Endothelial cell of umbilical vein (primary cell): ENCODE data around the gene STK16. TPM values are rescaled to one million over a fixed set of nuclear protein-coding genes. Genes with fewer than 3 reads are reported as not detected.

Experiments used
- BruUV-seq: library from RNA; stranded (reverse); fragments of 400-500 nt; replicated peaks from 2 replicates; lab custom pipeline; 2021; lab: Mats Ljungman, UMichigan
- CTCF ChIA-PET: fragments of 300-600, 350-600 bp; sonication (Branson Sonifier 250); formaldehyde crosslinking; loops from one replicate; lab custom pipeline; 2021; ENCODE audit warnings: antibody characterized with exemption, inconsistent platforms; lab: Charles Lee
- POLR2A ChIA-PET: fragments of 300-600, 350-600 bp; sonication (Branson Sonifier 250); formaldehyde crosslinking; loops from one replicate; lab custom pipeline; 2021; ENCODE audit warnings: antibody characterized with exemption, inconsistent platforms; lab: Charles Lee
- DNase-seq: peaks from one replicate; pipeline ENCODE4 v3.0.0-alpha.2; 2011; ENCODE audit warnings: low read depth, low spot score
- FAIRE-seq: peaks from 2 replicates; lab custom pipeline; 2011; peaks lifted over from hg19 to GRCh38; lab: Jason Lieb, UNC
- H2AFZ ChIP-seq: 2 replicates; pipeline ENCODE4 v1.6.0; 2012; ENCODE audit warnings: low read depth, low read length, control low read depth, inconsistent platforms
- H3K27ac ChIP-seq: 2 replicates; pipeline ENCODE4 v1.5.1; 2011; ENCODE audit warnings: low read depth, mild to moderate bottlenecking, control low read depth, low read length, moderate library complexity; ENCODE audit not compliant: insufficient read depth
- H3K27me3 ChIP-seq, 2 experiments: 2 replicates each; pipeline versions ENCODE4 v1.6.0 to v1.6.1; 2011; ENCODE audit warnings: low read length in 2 of 2, mixed read lengths in 1 of 2; ENCODE audit not compliant: control insufficient read depth in 2 of 2, insufficient read depth in 2 of 2
- H3K36me3 ChIP-seq, 2 experiments: 2 replicates in 1 of 2; 3 replicates in 1 of 2; pipeline ENCODE4 v1.5.1; 2011; ENCODE audit warnings: low read length in 2 of 2, mild to moderate bottlenecking in 1 of 2, moderate library complexity in 1 of 2; ENCODE audit not compliant: control insufficient read depth in 2 of 2, insufficient read depth in 2 of 2; ENCODE audit errors: extremely low read depth in 1 of 2
- H3K4me1 ChIP-seq: 3 replicates; pipeline ENCODE4 v1.5.1; 2011; ENCODE audit warnings: mild to moderate bottlenecking, low read length; ENCODE audit not compliant: control insufficient read depth, insufficient read depth; ENCODE audit errors: extremely low read depth
- H3K4me2 ChIP-seq: 2 replicates; pipeline ENCODE4 v1.6.1; 2011; ENCODE audit warnings: low read length, control low read depth, mixed read lengths; ENCODE audit not compliant: insufficient read depth
- H3K4me3 ChIP-seq, 3 experiments: fragments of 200-600 bp in 1 of 3; sonication (generic), shearing (Covaris generic) in 1 of 3; replicated peaks in 1 of 3; 2 replicates each; pipeline ENCODE4 v1.5.1; 2011 to 2016; ENCODE audit warnings: control low read depth in 3 of 3, low read length in 3 of 3, mild to moderate bottlenecking in 2 of 3, inconsistent platforms in 1 of 3, low read depth in 1 of 3, moderate library complexity in 1 of 3; ENCODE audit not compliant: insufficient read depth in 1 of 3
- H3K79me2 ChIP-seq: 2 replicates; pipeline ENCODE4 v1.6.0; 2012; ENCODE audit warnings: low read length, inconsistent platforms; ENCODE audit not compliant: control insufficient read depth, insufficient read depth
- H3K9ac ChIP-seq: replicated peaks from 2 replicates; pipeline ENCODE3; 2011; ENCODE audit warnings: low read length, control low read depth; ENCODE audit not compliant: insufficient read depth; ENCODE audit errors: extremely low read depth
- H3K9me1 ChIP-seq: replicated peaks from 3 replicates; pipeline ENCODE4 v1.6.0; 2011; ENCODE audit warnings: mild to moderate bottlenecking, low read length; ENCODE audit not compliant: control insufficient read depth, insufficient read depth; ENCODE audit errors: extremely low read depth
- H3K9me3 ChIP-seq: replicated peaks from 2 replicates; pipeline ENCODE4 v1.5.1; 2012; ENCODE audit warnings: low read length, inconsistent platforms; ENCODE audit not compliant: control insufficient read depth, insufficient read depth
- H4K20me1 ChIP-seq: replicated peaks from 2 replicates; pipeline ENCODE3; 2011; ENCODE audit warnings: mild to moderate bottlenecking, low read length; ENCODE audit not compliant: control insufficient read depth, insufficient read depth; ENCODE audit errors: extremely low read depth
- CTCF ChIP-seq, 2 donors: IDR thresholded peaks; 1 replicate in 1 of 2; 2 replicates in 1 of 2; pipeline ENCODE4 v1.5.1; 2011; ENCODE audit warnings: low read length in 2 of 2, mild to moderate bottlenecking in 2 of 2, moderate library complexity in 2 of 2, control low read depth in 1 of 2, inconsistent platforms in 1 of 2, low read depth in 1 of 2; ENCODE audit not compliant: insufficient read depth in 1 of 2; ENCODE audit errors: extremely low read depth in 1 of 2
- EZH2 ChIP-seq: IDR thresholded peaks from 2 replicates; pipeline ENCODE4 v1.6.1; 2012; ENCODE audit warnings: borderline replicate concordance, low read depth, mild to moderate bottlenecking, moderate library complexity, low read length, inconsistent platforms; ENCODE audit not compliant: severe bottlenecking
- FOS ChIP-seq: IDR thresholded peaks from 2 replicates; pipeline ENCODE4 v1.6.1; 2011; ENCODE audit warnings: mild to moderate bottlenecking, low read length, moderate library complexity, borderline replicate concordance; ENCODE audit not compliant: insufficient read depth
- GATA2 ChIP-seq: IDR thresholded peaks from 2 replicates; pipeline ENCODE4 v1.7.0; 2011; ENCODE audit warnings: low read depth, mild to moderate bottlenecking, moderate library complexity, mixed read lengths, low read length; ENCODE audit not compliant: insufficient read length, insufficient read depth
- JUN ChIP-seq: IDR thresholded peaks from 2 replicates; pipeline ENCODE4 v1.6.1; 2011; ENCODE audit warnings: borderline replicate concordance, low read depth; ENCODE audit not compliant: insufficient read length, insufficient read depth
- MAX ChIP-seq: IDR thresholded peaks from 2 replicates; pipeline ENCODE4 v1.6.1; 2011; ENCODE audit not compliant: insufficient read depth, insufficient read length
- MYC ChIP-seq: IDR thresholded peaks from one replicate; pipeline ENCODE4 v1.6.1; 2011; ENCODE audit warnings: mild to moderate bottlenecking, low read depth, low read length
- POLR2A ChIP-seq: IDR thresholded peaks from 2 replicates; pipeline ENCODE4 v1.6.1; 2012; ENCODE audit warnings: low read depth, mild to moderate bottlenecking, control low read depth, low read length
- POLR2AphosphoS5 ChIP-seq: IDR thresholded peaks from 2 replicates; pipeline ENCODE4 v1.6.1; 2012; ENCODE audit warnings: low read depth, mild to moderate bottlenecking, control low read depth, low read length, moderate library complexity; ENCODE audit not compliant: insufficient read depth
- dilution Hi-C: fragments of 300-500 bp; cut with MboI; formaldehyde crosslinking; loops from one replicate; pipeline ENCODE4 v1.15.0; 2019; ENCODE audit warnings: low sequenced_read_pairs; ENCODE audit not compliant: extremely low pct_ligation_motif_present
- intact Hi-C: fragments of 100-400 bp; cut with micrococcal nuclease; formaldehyde crosslinking; loops from one replicate; pipeline ENCODE4 v1.10.0; 2022
- polyA plus RNA-seq, 4 experiments: library from polyadenylated mRNA; depleted of rRNA in 3 of 4; stranded (reverse) in 3 of 4; unstranded in 1 of 4; fragments of >200 nt; gene quantifications; 2 replicates each; pipeline versions ENCODE4 v1.2.1 to v1.2.3, GENCODE V29; 2011 to 2012; ENCODE audit warnings: missing spikeins in 1 of 4
- total RNA-seq: library from RNA; stranded (reverse); gene quantifications from 2 replicates; pipeline ENCODE4 v1.2.3, GENCODE V29; 2021

Gene STK16
- total and polyA plus RNA-seq, 2 donors (not counting 3 experiments of a cell fraction or from before 2014, with no cell fraction given), result 18.8 to 63.2 TPM

DNA sequence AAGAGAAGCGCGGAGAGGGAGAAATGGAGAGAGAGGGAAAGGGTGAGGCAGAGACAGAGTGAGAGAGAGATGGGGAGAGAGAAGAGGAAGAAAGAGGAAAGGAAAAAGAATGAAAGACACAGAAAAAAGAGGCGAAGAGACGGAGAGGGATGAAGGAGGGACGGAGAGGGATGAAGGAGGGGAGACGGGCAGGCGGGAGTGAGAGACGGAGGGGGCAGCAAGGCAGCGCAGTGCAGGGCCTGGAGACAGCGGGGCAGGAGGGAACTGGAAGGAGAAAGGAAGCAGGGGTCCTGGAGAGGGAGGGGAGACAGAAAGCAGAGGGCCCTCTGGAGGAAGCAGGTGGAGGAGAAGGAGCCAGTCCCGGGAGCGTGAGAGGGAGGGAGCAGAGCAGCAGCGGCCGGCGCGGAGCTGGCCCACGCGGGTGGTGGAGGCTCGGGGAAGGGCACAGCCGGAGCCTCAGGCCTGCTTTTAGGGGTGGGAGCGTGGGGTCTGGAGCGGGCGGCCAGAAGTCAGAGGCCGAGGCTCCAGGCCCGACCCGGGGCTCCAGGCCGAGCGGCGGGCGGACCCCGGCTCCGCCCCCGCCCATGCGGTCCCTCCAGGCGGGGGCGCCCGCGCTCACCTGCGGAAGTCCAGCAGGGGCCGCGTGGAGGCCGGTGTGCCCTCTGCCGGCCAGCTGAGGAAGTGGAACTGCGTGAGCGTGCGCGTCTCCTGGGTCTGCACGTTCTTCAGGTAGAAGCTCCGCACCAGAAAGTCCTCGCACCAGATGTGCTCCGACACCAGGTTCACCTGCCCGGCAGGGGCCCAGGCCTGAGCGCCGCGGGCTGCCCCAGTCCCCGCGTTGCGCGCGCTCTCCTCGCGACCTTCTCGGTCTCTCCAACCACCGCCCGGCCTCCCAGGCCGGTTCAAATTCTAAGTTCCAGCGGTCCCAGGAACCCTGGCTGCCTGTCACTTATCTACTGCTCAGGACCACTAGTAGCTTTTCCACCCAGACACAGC, 49.4 kb downstream of the STK16 start:
- Histone ChIP-seq H2AFZ (peak overlapping the region; percentile 98), H3K36me3 (no peaks in the 10 kb centered on the region), H3K27me3 (peaks cover 0 to 2% of the 10 kb centered on the region in 2 experiments), H3K4me3 (peak overlapping the region; percentile 40 to 46 (median 40)), H3K79me2 (no peaks in the 10 kb centered on the region), H3K27ac (no peak overlapping the region), H4K20me1 (no peaks in the 10 kb centered on the region), H3K9ac (peak overlapping the region; percentile 64), H3K4me1 (peaks cover 4% of the 10 kb centered on the region), H3K4me2 (peak overlapping the region; percentile 77), H3K9me3 (no peaks in the 10 kb centered on the region), H3K9me1 (no peaks in the 10 kb centered on the region)
- dilution Hi-C loops, result no loop called here
- intact Hi-C loops, result loop anchor here (1.0 to 5.0 kb wide), 9 partner anchors 15 to 312 kb away; partner anchors contain the start of genes ABCB6, ANKZF1, ATG9A and CNPPD1
- POLR2A ChIA-PET, result interaction anchor here (1.0 kb wide), 1 partner anchor 50 kb away, joined by 4 read pairs; the partner anchor contains the start of genes GLB1L and STK16
- CTCF ChIA-PET, result interaction anchor here (0.6 to 11.2 kb wide), 47 partner anchors 9 to 418 kb away, joined by 3 to 253 read pairs (median 5); partner anchors contain the start of genes ABCB6, ANKZF1, ATG9A and CNPPD1
- TF ChIP-seq MAX (peak; percentile 59), CTCF (IDR thresholded peaks at IDR 0.05; ENCODE audit: extremely low read depth in 1 of 2, insufficient read depth in 1 of 2, low read depth in 1 of 2, low read length in 2 of 2) (peak; percentile 95 to 98), GATA2 (no peak), JUN (no peak), MYC (peak; percentile 90), POLR2AphosphoS5 (peak; percentile 75), POLR2A (peak; percentile 64), FOS (no peak), EZH2 (no peak)
- FAIRE-seq (peak; percentile 83), DNase-seq (peak; percentile 87)
- BruUV-seq, result no TSS peak
